Hepatocyte (in vitro differentiated cells): Measurements from ENCODE around the gene CD28. TPM values are rescaled to one million over a fixed set of nuclear protein-coding genes. Genes with fewer than 3 reads are reported as not detected.

Experiments used
- DNase-seq: peaks from one replicate; pipeline ENCODE4 v3.0.0-alpha.2; 2016; ENCODE audit warnings: low spot score
- H2AFZ ChIP-seq: fragments of 200-600 bp; sonication (generic); 2 replicates; pipeline ENCODE4 v1.6.0; 2016; ENCODE audit warnings: antibody characterized with exemption, mild to moderate bottlenecking
- H3K27ac ChIP-seq: fragments of 200-600 bp; sonication (generic); 2 replicates; pipeline ENCODE4 v1.5.1; 2016; ENCODE audit warnings: mild to moderate bottlenecking
- H3K27me3 ChIP-seq: fragments of 200-600 bp; sonication (generic); 2 replicates; pipeline ENCODE4 v1.6.1; 2016
- H3K36me3 ChIP-seq: fragments of 200-600 bp; sonication (generic); replicated peaks from 2 replicates; pipeline ENCODE4 v1.5.1; 2016; ENCODE audit warnings: low read depth; ENCODE audit not compliant: insufficient read depth
- H3K4me1 ChIP-seq: fragments of 200-600 bp; sonication (generic); 2 replicates; pipeline ENCODE4 v1.5.1; 2016; ENCODE audit warnings: mild to moderate bottlenecking, moderate library complexity; ENCODE audit not compliant: insufficient read depth
- H3K4me2 ChIP-seq: fragments of 200-600 bp; sonication (generic); 2 replicates; pipeline ENCODE4 v1.6.0; 2016
- H3K4me3 ChIP-seq: fragments of 200-600 bp; sonication (generic); 2 replicates; pipeline ENCODE4 v1.5.1; 2016; ENCODE audit warnings: mild to moderate bottlenecking
- H3K79me2 ChIP-seq: fragments of 200-600 bp; sonication (generic); 2 replicates; pipeline ENCODE4 v1.6.0; 2017; ENCODE audit warnings: mild to moderate bottlenecking
- H3K9me2 ChIP-seq: fragments of 200-600 bp; sonication (generic); replicated peaks from 2 replicates; pipeline ENCODE4 v1.6.0; 2017; ENCODE audit warnings: mild to moderate bottlenecking; ENCODE audit not compliant: insufficient read depth
- H3K9me3 ChIP-seq: fragments of 200-600 bp; sonication (generic); 2 replicates; pipeline ENCODE4 v1.5.1; 2016; ENCODE audit warnings: low read depth, mild to moderate bottlenecking
- H4K20me1 ChIP-seq: fragments of 200-600 bp; sonication (generic); 2 replicates; pipeline ENCODE4 v1.6.0; 2016; ENCODE audit warnings: mild to moderate bottlenecking; ENCODE audit not compliant: insufficient read depth, poor library complexity, severe bottlenecking
- EZH2 ChIP-seq: fragments of 200-600 bp; sonication (generic); IDR thresholded peaks from 2 replicates; pipeline ENCODE4 v1.6.1; 2016; ENCODE audit warnings: antibody characterized with exemption, mild to moderate bottlenecking, borderline replicate concordance
- EZH2phosphoT487 ChIP-seq: fragments of 200-600 bp; sonication (generic); IDR thresholded peaks from one replicate; pipeline ENCODE4 v1.6.1; 2018; ENCODE audit warnings: antibody characterized with exemption, mild to moderate bottlenecking, low read depth, moderate library complexity; ENCODE audit not compliant: unreplicated experiment, severe bottlenecking
- WGBS: methylation state at CpG from one replicate; pipeline ENCODE4 v1.1.6; 2016; ENCODE audit warnings: low lambda C conversion rate; ENCODE audit errors: missing lambda C conversion rate; 5-methylcytosine and 5-hydroxymethylcytosine counted together
- polyA plus RNA-seq: library from polyadenylated mRNA; unstranded; fragments of >200 nt; fragmentation: Nextera tagmentation; extraction: Ambion mirVana; gene quantifications from 2 replicates; pipeline ENCODE4 v1.2.1, GENCODE V29; 2016
- total RNA-seq: library from RNA; depleted of rRNA; stranded (reverse); fragments of >200 nt; gene quantifications from 2 replicates; pipeline ENCODE4 v1.2.3, GENCODE V29; 2014
- TF ChIP-seq, protein P1 (sequence below): fragments of 200-600 bp; sonication (generic); IDR thresholded peaks from 2 replicates; pipeline ENCODE4 v1.5.1; 2016; ENCODE audit warnings: antibody characterized with exemption, mild to moderate bottlenecking; ENCODE audit not compliant: poor library complexity

Gene CD28
- total and polyA plus RNA-seq, 2 experiments from 2014 or later = not detected

DNA sequence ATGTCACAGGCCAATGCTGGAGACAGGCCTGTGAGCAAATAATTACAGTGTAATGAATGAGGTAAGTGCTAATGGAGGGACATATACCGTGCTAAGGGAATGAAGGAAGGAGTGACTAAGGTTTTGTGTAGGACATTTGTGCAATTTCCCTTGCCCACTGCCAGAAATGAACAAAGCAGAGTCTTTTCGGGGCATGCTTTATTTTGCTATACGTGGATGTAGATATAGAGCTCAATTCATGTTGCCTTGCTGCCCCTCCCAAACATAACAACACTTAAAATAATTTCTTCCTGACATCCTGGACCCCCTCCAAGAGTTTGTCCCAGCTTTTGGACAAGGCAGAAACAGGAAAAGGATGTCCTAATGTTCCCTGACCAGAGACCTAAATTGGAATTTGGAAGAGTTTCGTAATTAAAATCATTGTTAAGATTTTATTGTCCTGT, 23.7 kb upstream of the CD28 start:
- no peak overlapping the region for H2AFZ ChIP-seq
- H3K4me2 ChIP-seq = no peak overlapping the region
- 71% methylated on average over 4 of the region's 4 CpGs for WGBS
- no peaks in the 10 kb centered on the region for H3K9me2 ChIP-seq
- no peak overlapping the region for H3K4me3 ChIP-seq
- TF ChIP-seq, protein P1, sequence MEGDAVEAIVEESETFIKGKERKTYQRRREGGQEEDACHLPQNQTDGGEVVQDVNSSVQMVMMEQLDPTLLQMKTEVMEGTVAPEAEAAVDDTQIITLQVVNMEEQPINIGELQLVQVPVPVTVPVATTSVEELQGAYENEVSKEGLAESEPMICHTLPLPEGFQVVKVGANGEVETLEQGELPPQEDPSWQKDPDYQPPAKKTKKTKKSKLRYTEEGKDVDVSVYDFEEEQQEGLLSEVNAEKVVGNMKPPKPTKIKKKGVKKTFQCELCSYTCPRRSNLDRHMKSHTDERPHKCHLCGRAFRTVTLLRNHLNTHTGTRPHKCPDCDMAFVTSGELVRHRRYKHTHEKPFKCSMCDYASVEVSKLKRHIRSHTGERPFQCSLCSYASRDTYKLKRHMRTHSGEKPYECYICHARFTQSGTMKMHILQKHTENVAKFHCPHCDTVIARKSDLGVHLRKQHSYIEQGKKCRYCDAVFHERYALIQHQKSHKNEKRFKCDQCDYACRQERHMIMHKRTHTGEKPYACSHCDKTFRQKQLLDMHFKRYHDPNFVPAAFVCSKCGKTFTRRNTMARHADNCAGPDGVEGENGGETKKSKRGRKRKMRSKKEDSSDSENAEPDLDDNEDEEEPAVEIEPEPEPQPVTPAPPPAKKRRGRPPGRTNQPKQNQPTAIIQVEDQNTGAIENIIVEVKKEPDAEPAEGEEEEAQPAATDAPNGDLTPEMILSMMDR = no peak
- TF ChIP-seq EZH2phosphoT487 = no peak
- no peaks in the 10 kb centered on the region for H3K9me3 ChIP-seq
- no peaks in the 10 kb centered on the region for H3K4me1 ChIP-seq
- H4K20me1 ChIP-seq = no peaks in the 10 kb centered on the region
- H3K79me2 ChIP-seq = no peaks in the 10 kb centered on the region
- DNase-seq = no peak
- no peaks in the 10 kb centered on the region for H3K36me3 ChIP-seq
- H3K27ac ChIP-seq = no peak overlapping the region
- H3K27me3 ChIP-seq = no peaks in the 10 kb centered on the region

DNA sequence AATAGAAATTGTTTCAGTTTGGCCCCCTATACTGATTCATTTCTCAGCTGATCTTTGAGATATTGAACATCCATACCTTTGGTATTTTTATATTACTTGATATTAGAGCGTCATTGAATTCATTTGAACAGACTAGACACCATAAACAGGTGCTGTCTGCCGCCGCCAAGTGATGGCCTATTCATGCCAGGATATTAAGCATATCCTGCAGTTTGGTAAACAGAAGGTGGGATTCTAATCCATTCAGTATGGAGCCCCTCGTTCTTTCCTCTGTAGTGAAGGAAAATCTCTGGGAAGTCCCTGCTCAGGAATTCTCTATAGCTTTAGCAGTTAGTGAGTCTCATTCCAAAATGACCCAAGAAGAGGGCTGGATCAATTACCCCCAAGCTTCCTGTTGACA, 23.0 kb upstream of the CD28 start:
- no peaks in the 10 kb centered on the region for H3K9me2 ChIP-seq
- no peaks in the 10 kb centered on the region for H3K36me3 ChIP-seq
- no peak overlapping the region for H2AFZ ChIP-seq
- H3K9me3 ChIP-seq = no peaks in the 10 kb centered on the region
- no peaks in the 10 kb centered on the region for H3K4me1 ChIP-seq
- H3K4me2 ChIP-seq = no peak overlapping the region
- no peaks in the 10 kb centered on the region for H4K20me1 ChIP-seq
- H3K79me2 ChIP-seq = no peaks in the 10 kb centered on the region
- no peaks in the 10 kb centered on the region for H3K27me3 ChIP-seq
- no peak for DNase-seq
- TF ChIP-seq, protein P1 = no peak
- TF ChIP-seq EZH2phosphoT487 (no peak), EZH2 (no peak)
- no peak overlapping the region for H3K4me3 ChIP-seq
- WGBS = 93% methylated on average over 4 of the region's 4 CpGs
- peak overlapping the region; percentile 38 for H3K27ac ChIP-seq

DNA sequence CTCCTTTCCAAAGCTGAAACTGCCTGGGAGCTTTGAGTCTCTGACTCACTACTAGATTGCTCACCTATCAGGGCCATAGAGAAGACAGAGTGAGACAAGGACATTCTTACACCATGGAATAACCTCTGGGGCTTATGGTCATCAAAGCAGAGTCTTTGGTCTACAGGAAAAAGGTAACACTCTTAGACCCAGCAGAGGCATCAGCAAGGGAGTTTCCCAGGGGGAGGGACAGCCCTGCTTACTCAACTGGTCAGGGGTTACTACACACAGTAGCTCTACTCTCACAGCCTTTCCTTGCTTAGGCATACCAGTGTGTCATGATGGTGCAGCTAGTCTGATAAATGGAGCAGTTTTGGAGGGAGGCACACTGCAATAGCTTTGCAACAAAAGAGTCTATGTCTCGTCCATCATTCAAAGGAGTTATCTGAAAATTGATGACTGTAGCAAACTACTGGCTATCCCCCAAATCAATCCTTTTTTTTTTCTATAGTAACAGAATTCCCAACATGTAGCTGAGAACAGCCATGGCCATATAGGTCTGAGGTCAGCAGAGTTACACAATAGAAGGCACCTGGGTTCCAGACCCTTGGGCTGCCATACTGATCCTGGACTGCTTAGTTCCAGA, 22.4 kb upstream of the CD28 start:
- TF ChIP-seq, protein P1 = no peak
- TF ChIP-seq EZH2phosphoT487 (no peak), EZH2 (no peak)
- peaks cover 5% of the 10 kb centered on the region for H3K4me1 ChIP-seq
- no peaks in the 10 kb centered on the region for H4K20me1 ChIP-seq
- H3K27ac ChIP-seq = peak overlapping the region; percentile 73
- H2AFZ ChIP-seq = no peak overlapping the region
- no peak overlapping the region for H3K4me3 ChIP-seq
- no peaks in the 10 kb centered on the region for H3K27me3 ChIP-seq
- H3K79me2 ChIP-seq = no peaks in the 10 kb centered on the region
- H3K4me2 ChIP-seq = no peak overlapping the region
- H3K9me2 ChIP-seq = no peaks in the 10 kb centered on the region
- H3K9me3 ChIP-seq = no peaks in the 10 kb centered on the region
- WGBS = 93% methylated on average over 1 of the region's 1 CpG
- H3K36me3 ChIP-seq = no peaks in the 10 kb centered on the region
- peak; percentile 70 for DNase-seq
